Endothelial cell of umbilical vein (primary cell): ENCODE results near the gene ALDH1L1. TPM values are rescaled to one million over a fixed set of nuclear protein-coding genes. Genes with fewer than 3 reads are reported as not detected.

ENCODE experiments used
- BruUV-seq: library from RNA; stranded (reverse); fragments of 400-500 nt; replicated peaks from 2 replicates; lab custom pipeline; 2021; lab: Mats Ljungman, UMichigan
- CTCF ChIA-PET: fragments of 300-600, 350-600 bp; sonication (Branson Sonifier 250); formaldehyde crosslinking; loops from one replicate; lab custom pipeline; 2021; ENCODE audit warnings: antibody characterized with exemption, inconsistent platforms; lab: Charles Lee
- POLR2A ChIA-PET: fragments of 300-600, 350-600 bp; sonication (Branson Sonifier 250); formaldehyde crosslinking; loops from one replicate; lab custom pipeline; 2021; ENCODE audit warnings: antibody characterized with exemption, inconsistent platforms; lab: Charles Lee
- DNase-seq: peaks from one replicate; pipeline ENCODE4 v3.0.0-alpha.2; 2011; ENCODE audit warnings: low read depth, low spot score
- FAIRE-seq: peaks from 2 replicates; lab custom pipeline; 2011; peaks lifted over from hg19 to GRCh38; lab: Jason Lieb, UNC
- H2AFZ ChIP-seq: 2 replicates; pipeline ENCODE4 v1.6.0; 2012; ENCODE audit warnings: low read depth, low read length, control low read depth, inconsistent platforms
- H3K27ac ChIP-seq: 2 replicates; pipeline ENCODE4 v1.5.1; 2011; ENCODE audit warnings: low read depth, mild to moderate bottlenecking, control low read depth, low read length, moderate library complexity; ENCODE audit not compliant: insufficient read depth
- H3K27me3 ChIP-seq, 2 experiments: 2 replicates each; pipeline versions ENCODE4 v1.6.0 to v1.6.1; 2011; ENCODE audit warnings: low read length in 2 of 2, mixed read lengths in 1 of 2; ENCODE audit not compliant: control insufficient read depth in 2 of 2, insufficient read depth in 2 of 2
- H3K36me3 ChIP-seq, 2 experiments: 2 replicates in 1 of 2; 3 replicates in 1 of 2; pipeline ENCODE4 v1.5.1; 2011; ENCODE audit warnings: low read length in 2 of 2, mild to moderate bottlenecking in 1 of 2, moderate library complexity in 1 of 2; ENCODE audit not compliant: control insufficient read depth in 2 of 2, insufficient read depth in 2 of 2; ENCODE audit errors: extremely low read depth in 1 of 2
- H3K4me1 ChIP-seq: 3 replicates; pipeline ENCODE4 v1.5.1; 2011; ENCODE audit warnings: mild to moderate bottlenecking, low read length; ENCODE audit not compliant: control insufficient read depth, insufficient read depth; ENCODE audit errors: extremely low read depth
- H3K4me2 ChIP-seq: 2 replicates; pipeline ENCODE4 v1.6.1; 2011; ENCODE audit warnings: low read length, control low read depth, mixed read lengths; ENCODE audit not compliant: insufficient read depth
- H3K4me3 ChIP-seq, 3 experiments: fragments of 200-600 bp in 1 of 3; sonication (generic), shearing (Covaris generic) in 1 of 3; replicated peaks in 1 of 3; 2 replicates each; pipeline ENCODE4 v1.5.1; 2011 to 2016; ENCODE audit warnings: control low read depth in 3 of 3, low read length in 3 of 3, mild to moderate bottlenecking in 2 of 3, inconsistent platforms in 1 of 3, low read depth in 1 of 3, moderate library complexity in 1 of 3; ENCODE audit not compliant: insufficient read depth in 1 of 3
- H3K79me2 ChIP-seq: 2 replicates; pipeline ENCODE4 v1.6.0; 2012; ENCODE audit warnings: low read length, inconsistent platforms; ENCODE audit not compliant: control insufficient read depth, insufficient read depth
- H3K9ac ChIP-seq: replicated peaks from 2 replicates; pipeline ENCODE3; 2011; ENCODE audit warnings: low read length, control low read depth; ENCODE audit not compliant: insufficient read depth; ENCODE audit errors: extremely low read depth
- H3K9me1 ChIP-seq: replicated peaks from 3 replicates; pipeline ENCODE4 v1.6.0; 2011; ENCODE audit warnings: mild to moderate bottlenecking, low read length; ENCODE audit not compliant: control insufficient read depth, insufficient read depth; ENCODE audit errors: extremely low read depth
- H3K9me3 ChIP-seq: replicated peaks from 2 replicates; pipeline ENCODE4 v1.5.1; 2012; ENCODE audit warnings: low read length, inconsistent platforms; ENCODE audit not compliant: control insufficient read depth, insufficient read depth
- H4K20me1 ChIP-seq: replicated peaks from 2 replicates; pipeline ENCODE3; 2011; ENCODE audit warnings: mild to moderate bottlenecking, low read length; ENCODE audit not compliant: control insufficient read depth, insufficient read depth; ENCODE audit errors: extremely low read depth
- EZH2 ChIP-seq: IDR thresholded peaks from 2 replicates; pipeline ENCODE4 v1.6.1; 2012; ENCODE audit warnings: borderline replicate concordance, low read depth, mild to moderate bottlenecking, moderate library complexity, low read length, inconsistent platforms; ENCODE audit not compliant: severe bottlenecking
- JUN ChIP-seq: IDR thresholded peaks from 2 replicates; pipeline ENCODE4 v1.6.1; 2011; ENCODE audit warnings: borderline replicate concordance, low read depth; ENCODE audit not compliant: insufficient read length, insufficient read depth
- MYC ChIP-seq: IDR thresholded peaks from one replicate; pipeline ENCODE4 v1.6.1; 2011; ENCODE audit warnings: mild to moderate bottlenecking, low read depth, low read length
- POLR2A ChIP-seq: IDR thresholded peaks from 2 replicates; pipeline ENCODE4 v1.6.1; 2012; ENCODE audit warnings: low read depth, mild to moderate bottlenecking, control low read depth, low read length
- POLR2AphosphoS5 ChIP-seq: IDR thresholded peaks from 2 replicates; pipeline ENCODE4 v1.6.1; 2012; ENCODE audit warnings: low read depth, mild to moderate bottlenecking, control low read depth, low read length, moderate library complexity; ENCODE audit not compliant: insufficient read depth
- dilution Hi-C: fragments of 300-500 bp; cut with MboI; formaldehyde crosslinking; loops from one replicate; pipeline ENCODE4 v1.15.0; 2019; ENCODE audit warnings: low sequenced_read_pairs; ENCODE audit not compliant: extremely low pct_ligation_motif_present
- intact Hi-C: fragments of 100-400 bp; cut with micrococcal nuclease; formaldehyde crosslinking; loops from one replicate; pipeline ENCODE4 v1.10.0; 2022
- polyA plus RNA-seq, 4 experiments: library from polyadenylated mRNA; depleted of rRNA in 3 of 4; stranded (reverse) in 3 of 4; unstranded in 1 of 4; fragments of >200 nt; gene quantifications; 2 replicates each; pipeline versions ENCODE4 v1.2.1 to v1.2.3, GENCODE V29; 2011 to 2012; ENCODE audit warnings: missing spikeins in 1 of 4
- total RNA-seq: library from RNA; stranded (reverse); gene quantifications from 2 replicates; pipeline ENCODE4 v1.2.3, GENCODE V29; 2021
- TF ChIP-seq, protein P1 (sequence below), 2 donors: IDR thresholded peaks; 1 replicate in 1 of 2; 2 replicates in 1 of 2; pipeline ENCODE4 v1.5.1; 2011; ENCODE audit warnings: low read length in 2 of 2, mild to moderate bottlenecking in 2 of 2, moderate library complexity in 2 of 2, control low read depth in 1 of 2, inconsistent platforms in 1 of 2, low read depth in 1 of 2; ENCODE audit not compliant: insufficient read depth in 1 of 2; ENCODE audit errors: extremely low read depth in 1 of 2
- TF ChIP-seq, protein P2 (sequence below): IDR thresholded peaks from 2 replicates; pipeline ENCODE4 v1.6.1; 2011; ENCODE audit not compliant: insufficient read depth, insufficient read length

ALDH1L1 gene
- total and polyA plus RNA-seq, 2 donors (not counting 3 experiments of a cell fraction or from before 2014, with no cell fraction given): not detected

DNA sequence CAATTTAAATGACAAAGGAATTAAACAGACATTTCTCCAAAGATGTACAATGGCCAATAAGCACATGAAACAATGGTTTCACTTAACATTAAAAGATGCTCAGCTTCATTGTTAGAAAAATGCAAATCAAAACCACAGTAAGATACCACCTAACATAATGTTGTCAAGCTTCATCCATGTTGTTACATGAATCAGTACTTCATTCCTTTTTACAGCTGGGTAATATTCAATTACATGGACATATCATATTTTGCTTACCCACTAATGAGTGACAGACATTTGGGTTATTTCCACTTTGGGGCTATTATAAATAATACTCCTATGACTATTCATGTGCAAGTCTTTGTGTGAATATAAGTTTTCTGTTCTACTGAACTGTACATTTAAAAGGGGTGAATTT is 104.2 kb downstream of the ALDH1L1 start:
- Histone ChIP-seq H3K79me2 (no peaks in the 10 kb centered on the region), H3K36me3 (no peaks in the 10 kb centered on the region), H3K9me3 (no peaks in the 10 kb centered on the region), H3K4me3 (no peak overlapping the region), H3K27ac (no peak overlapping the region), H2AFZ (no peak overlapping the region), H3K27me3 (no peaks in the 10 kb centered on the region), H3K9ac (no peak overlapping the region), H3K4me2 (no peak overlapping the region), H3K4me1 (no peaks in the 10 kb centered on the region), H4K20me1 (no peaks in the 10 kb centered on the region), H3K9me1 (no peaks in the 10 kb centered on the region)
- TF ChIP-seq JUN (no peak), MYC (no peak), POLR2AphosphoS5 (no peak), EZH2 (no peak), POLR2A (no peak)
- TF ChIP-seq, protein P1, sequence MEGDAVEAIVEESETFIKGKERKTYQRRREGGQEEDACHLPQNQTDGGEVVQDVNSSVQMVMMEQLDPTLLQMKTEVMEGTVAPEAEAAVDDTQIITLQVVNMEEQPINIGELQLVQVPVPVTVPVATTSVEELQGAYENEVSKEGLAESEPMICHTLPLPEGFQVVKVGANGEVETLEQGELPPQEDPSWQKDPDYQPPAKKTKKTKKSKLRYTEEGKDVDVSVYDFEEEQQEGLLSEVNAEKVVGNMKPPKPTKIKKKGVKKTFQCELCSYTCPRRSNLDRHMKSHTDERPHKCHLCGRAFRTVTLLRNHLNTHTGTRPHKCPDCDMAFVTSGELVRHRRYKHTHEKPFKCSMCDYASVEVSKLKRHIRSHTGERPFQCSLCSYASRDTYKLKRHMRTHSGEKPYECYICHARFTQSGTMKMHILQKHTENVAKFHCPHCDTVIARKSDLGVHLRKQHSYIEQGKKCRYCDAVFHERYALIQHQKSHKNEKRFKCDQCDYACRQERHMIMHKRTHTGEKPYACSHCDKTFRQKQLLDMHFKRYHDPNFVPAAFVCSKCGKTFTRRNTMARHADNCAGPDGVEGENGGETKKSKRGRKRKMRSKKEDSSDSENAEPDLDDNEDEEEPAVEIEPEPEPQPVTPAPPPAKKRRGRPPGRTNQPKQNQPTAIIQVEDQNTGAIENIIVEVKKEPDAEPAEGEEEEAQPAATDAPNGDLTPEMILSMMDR (IDR thresholded peaks at IDR 0.05; ENCODE audit: extremely low read depth in 1 of 2, insufficient read depth in 1 of 2, low read depth in 1 of 2, low read length in 2 of 2): no peak
- TF ChIP-seq, protein P2, sequence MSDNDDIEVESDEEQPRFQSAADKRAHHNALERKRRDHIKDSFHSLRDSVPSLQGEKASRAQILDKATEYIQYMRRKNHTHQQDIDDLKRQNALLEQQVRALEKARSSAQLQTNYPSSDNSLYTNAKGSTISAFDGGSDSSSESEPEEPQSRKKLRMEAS: no peak
- intact Hi-C loops: no loop called here
- dilution Hi-C loops: no loop called here
- POLR2A ChIA-PET: no interaction called here
- no TSS peak for BruUV-seq
- no peak for FAIRE-seq
- CTCF ChIA-PET: interaction anchor here (1.2 kb wide), 1 partner anchor 11 kb away, joined by 3 read pairs; no protein-coding TSS in a partner anchor
- no peak for DNase-seq
